Measurements from ENCODE around the gene ADGRV1. TPM values are rescaled to one million over a fixed set of nuclear protein-coding genes. Genes with fewer than 3 reads are reported as not detected.

The ADGRV1 gene
- polyA plus RNA-seq, 2 of the 4 experiments (the other 2 are of a cell fraction), result 0.70 to 3.7 TPM

DNA sequence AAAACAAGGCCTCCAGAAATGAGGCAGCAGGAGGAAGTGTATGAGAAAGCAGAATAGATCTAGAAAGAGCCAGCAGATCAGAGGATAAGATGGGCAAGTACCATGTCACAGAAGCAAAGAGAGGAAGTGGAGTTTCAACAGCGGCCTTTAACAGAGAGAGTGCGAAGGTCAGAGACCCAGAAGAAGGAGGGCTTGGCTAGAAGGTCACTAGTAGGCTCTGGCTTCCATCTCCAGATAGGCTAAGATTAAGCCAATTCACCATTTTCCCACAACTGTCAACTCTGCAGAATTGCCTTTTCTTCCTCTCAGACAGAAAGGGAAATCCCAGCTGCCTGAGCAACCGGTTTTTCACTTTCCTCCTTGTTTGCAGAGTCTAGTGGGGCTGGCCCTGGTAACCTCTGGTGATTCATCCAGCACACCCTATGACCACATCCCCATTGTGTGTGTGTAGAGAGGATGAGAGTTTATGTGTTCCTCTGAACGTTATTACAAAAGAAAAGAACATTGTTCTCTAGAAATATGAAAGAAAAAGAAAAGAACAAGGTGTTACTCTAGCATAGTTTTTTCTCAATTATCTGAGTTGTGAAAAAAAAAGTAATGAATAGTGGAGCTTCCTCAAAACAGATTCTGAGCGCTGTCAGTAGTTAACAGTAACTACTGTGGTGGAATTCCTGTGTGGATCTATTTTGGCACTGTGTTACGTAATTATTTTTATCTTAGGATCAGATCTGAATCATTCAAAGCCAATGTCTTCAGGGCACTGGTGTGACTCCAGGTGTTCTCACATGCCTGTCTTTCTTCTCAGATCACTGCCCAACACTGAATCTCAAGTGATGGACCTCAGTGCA lies 604.2 kb downstream of the ADGRV1 start (continued):
- TF ChIP-seq, protein P1, sequence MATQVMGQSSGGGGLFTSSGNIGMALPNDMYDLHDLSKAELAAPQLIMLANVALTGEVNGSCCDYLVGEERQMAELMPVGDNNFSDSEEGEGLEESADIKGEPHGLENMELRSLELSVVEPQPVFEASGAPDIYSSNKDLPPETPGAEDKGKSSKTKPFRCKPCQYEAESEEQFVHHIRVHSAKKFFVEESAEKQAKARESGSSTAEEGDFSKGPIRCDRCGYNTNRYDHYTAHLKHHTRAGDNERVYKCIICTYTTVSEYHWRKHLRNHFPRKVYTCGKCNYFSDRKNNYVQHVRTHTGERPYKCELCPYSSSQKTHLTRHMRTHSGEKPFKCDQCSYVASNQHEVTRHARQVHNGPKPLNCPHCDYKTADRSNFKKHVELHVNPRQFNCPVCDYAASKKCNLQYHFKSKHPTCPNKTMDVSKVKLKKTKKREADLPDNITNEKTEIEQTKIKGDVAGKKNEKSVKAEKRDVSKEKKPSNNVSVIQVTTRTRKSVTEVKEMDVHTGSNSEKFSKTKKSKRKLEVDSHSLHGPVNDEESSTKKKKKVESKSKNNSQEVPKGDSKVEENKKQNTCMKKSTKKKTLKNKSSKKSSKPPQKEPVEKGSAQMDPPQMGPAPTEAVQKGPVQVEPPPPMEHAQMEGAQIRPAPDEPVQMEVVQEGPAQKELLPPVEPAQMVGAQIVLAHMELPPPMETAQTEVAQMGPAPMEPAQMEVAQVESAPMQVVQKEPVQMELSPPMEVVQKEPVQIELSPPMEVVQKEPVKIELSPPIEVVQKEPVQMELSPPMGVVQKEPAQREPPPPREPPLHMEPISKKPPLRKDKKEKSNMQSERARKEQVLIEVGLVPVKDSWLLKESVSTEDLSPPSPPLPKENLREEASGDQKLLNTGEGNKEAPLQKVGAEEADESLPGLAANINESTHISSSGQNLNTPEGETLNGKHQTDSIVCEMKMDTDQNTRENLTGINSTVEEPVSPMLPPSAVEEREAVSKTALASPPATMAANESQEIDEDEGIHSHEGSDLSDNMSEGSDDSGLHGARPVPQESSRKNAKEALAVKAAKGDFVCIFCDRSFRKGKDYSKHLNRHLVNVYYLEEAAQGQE (IDR thresholded peaks at IDR 0.05), result no peak
- no peak for TF ChIP-seq CBX8 (IDR thresholded peaks at IDR 0.05)
- TF ChIP-seq, protein P2, sequence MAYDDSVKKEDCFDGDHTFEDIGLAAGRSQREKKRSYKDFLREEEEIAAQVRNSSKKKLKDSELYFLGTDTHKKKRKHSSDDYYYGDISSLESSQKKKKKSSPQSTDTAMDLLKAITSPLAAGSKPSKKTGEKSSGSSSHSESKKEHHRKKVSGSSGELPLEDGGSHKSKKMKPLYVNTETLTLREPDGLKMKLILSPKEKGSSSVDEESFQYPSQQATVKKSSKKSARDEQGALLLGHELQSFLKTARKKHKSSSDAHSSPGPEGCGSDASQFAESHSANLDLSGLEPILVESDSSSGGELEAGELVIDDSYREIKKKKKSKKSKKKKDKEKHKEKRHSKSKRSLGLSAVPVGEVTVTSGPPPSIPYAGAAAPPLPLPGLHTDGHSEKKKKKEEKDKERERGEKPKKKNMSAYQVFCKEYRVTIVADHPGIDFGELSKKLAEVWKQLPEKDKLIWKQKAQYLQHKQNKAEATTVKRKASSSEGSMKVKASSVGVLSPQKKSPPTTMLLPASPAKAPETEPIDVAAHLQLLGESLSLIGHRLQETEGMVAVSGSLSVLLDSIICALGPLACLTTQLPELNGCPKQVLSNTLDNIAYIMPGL (CRISPR knock-in tag; IDR thresholded peaks at IDR 0.05; ENCODE audit: borderline replicate concordance), result no peak
- no peak for TF ChIP-seq SREBF2 (IDR thresholded peaks at IDR 0.05)
- TF ChIP-seq ZFP36 (IDR thresholded peaks at IDR 0.05; ENCODE audit: borderline replicate concordance, partially characterized antibody), result no peak
- TF ChIP-seq HOXA7 (CRISPR knock-in tag; IDR thresholded peaks at IDR 0.05), result no peak
- TF ChIP-seq CEBPB (IDR thresholded peaks at IDR 0.05), result peak; percentile 66 to 68
- TF ChIP-seq, protein P3, sequence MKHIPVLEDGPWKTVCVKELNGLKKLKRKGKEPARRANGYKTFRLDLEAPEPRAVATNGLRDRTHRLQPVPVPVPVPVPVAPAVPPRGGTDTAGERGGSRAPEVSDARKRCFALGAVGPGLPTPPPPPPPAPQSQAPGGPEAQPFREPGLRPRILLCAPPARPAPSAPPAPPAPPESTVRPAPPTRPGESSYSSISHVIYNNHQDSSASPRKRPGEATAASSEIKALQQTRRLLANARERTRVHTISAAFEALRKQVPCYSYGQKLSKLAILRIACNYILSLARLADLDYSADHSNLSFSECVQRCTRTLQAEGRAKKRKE (CRISPR knock-in tag; IDR thresholded peaks at IDR 0.05; ENCODE audit: low read depth), result no peak
- no peak for TF ChIP-seq CHD4 (IDR thresholded peaks at IDR 0.05; ENCODE audit: borderline replicate concordance)
- TF ChIP-seq CHD2 (IDR thresholded peaks at IDR 0.05; ENCODE audit: low read length, partially characterized antibody), result no peak
- TF ChIP-seq RFX5 (IDR thresholded peaks at IDR 0.05), result no peak
- TF ChIP-seq EHF (CRISPR knock-in tag; IDR thresholded peaks at IDR 0.05), result no peak
- peak in 1 of 2 experiments; percentile 49; a peak in 1 of 5 replicates for TF ChIP-seq EP300 (IDR thresholded peaks at IDR 0.05)
- no peak for TF ChIP-seq RNF2 (IDR thresholded peaks at IDR 0.05; ENCODE audit: borderline replicate concordance, low read depth)
- TF ChIP-seq FOSL2 (IDR thresholded peaks at IDR 0.05), result peak; percentile 76
- peak; percentile 92 for TF ChIP-seq FOSL2 (CRISPR knock-in tag; IDR thresholded peaks at IDR 0.05)
- TF ChIP-seq MAZ (IDR thresholded peaks at IDR 0.05; ENCODE audit: borderline replicate concordance, low read depth, low read length), result no peak
- TF ChIP-seq HOXB13 (CRISPR knock-in tag; IDR thresholded peaks at IDR 0.05; ENCODE audit: low read depth), result no peak
- TF ChIP-seq HOXB5 (CRISPR knock-in tag; IDR thresholded peaks at IDR 0.05), result no peak
- peak; percentile 84 for TF ChIP-seq JUNB (IDR thresholded peaks at IDR 0.05)
- TF ChIP-seq, protein P4, sequence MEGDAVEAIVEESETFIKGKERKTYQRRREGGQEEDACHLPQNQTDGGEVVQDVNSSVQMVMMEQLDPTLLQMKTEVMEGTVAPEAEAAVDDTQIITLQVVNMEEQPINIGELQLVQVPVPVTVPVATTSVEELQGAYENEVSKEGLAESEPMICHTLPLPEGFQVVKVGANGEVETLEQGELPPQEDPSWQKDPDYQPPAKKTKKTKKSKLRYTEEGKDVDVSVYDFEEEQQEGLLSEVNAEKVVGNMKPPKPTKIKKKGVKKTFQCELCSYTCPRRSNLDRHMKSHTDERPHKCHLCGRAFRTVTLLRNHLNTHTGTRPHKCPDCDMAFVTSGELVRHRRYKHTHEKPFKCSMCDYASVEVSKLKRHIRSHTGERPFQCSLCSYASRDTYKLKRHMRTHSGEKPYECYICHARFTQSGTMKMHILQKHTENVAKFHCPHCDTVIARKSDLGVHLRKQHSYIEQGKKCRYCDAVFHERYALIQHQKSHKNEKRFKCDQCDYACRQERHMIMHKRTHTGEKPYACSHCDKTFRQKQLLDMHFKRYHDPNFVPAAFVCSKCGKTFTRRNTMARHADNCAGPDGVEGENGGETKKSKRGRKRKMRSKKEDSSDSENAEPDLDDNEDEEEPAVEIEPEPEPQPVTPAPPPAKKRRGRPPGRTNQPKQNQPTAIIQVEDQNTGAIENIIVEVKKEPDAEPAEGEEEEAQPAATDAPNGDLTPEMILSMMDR (IDR thresholded peaks at IDR 0.05), result no peak
- TF ChIP-seq, protein P5, sequence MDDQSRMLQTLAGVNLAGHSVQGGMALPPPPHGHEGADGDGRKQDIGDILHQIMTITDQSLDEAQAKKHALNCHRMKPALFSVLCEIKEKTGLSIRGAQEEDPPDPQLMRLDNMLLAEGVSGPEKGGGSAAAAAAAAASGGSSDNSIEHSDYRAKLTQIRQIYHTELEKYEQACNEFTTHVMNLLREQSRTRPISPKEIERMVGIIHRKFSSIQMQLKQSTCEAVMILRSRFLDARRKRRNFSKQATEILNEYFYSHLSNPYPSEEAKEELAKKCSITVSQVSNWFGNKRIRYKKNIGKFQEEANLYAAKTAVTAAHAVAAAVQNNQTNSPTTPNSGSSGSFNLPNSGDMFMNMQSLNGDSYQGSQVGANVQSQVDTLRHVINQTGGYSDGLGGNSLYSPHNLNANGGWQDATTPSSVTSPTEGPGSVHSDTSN (IDR thresholded peaks at IDR 0.05), result no peak
- no peak for TF ChIP-seq CBX2 (IDR thresholded peaks at IDR 0.05; ENCODE audit: borderline replicate concordance, low read depth)
- TF ChIP-seq BHLHE40 (IDR thresholded peaks at IDR 0.05; ENCODE audit: low read depth, low read length), result no peak
- no peak for TF ChIP-seq ZSCAN20 (CRISPR knock-in tag; IDR thresholded peaks at IDR 0.05)
- TF ChIP-seq FOXS1 (CRISPR knock-in tag; IDR thresholded peaks at IDR 0.05), result no peak
- no peak for TF ChIP-seq TP53 (CRISPR knock-in tag; IDR thresholded peaks at IDR 0.05)
